Esophagus (tissue), 2 donors: ENCODE measurements around the gene FGGY. TPM values are rescaled to one million over a fixed set of nuclear protein-coding genes. Genes with fewer than 3 reads are reported as not detected.
A peak's percentile ranks its signal among the peaks of the same experiment; 100 is the strongest.

Source experiments
- H3K27ac ChIP-seq, 2 donors: one replicate each; pipeline ENCODE4 v1.5.1; 2013; ENCODE audit warnings: low read depth in 2 of 2, mild to moderate bottlenecking in 2 of 2, inconsistent platforms in 1 of 2, low read length in 1 of 2, moderate library complexity in 1 of 2
- H3K27me3 ChIP-seq, 2 donors: one replicate each; pipeline ENCODE4 v1.6.1; 2013; ENCODE audit warnings: low read length in 2 of 2, control low read depth in 1 of 2, mild to moderate bottlenecking in 1 of 2; ENCODE audit not compliant: insufficient read depth in 2 of 2, control insufficient read depth in 1 of 2
- H3K36me3 ChIP-seq, 2 donors: one replicate each; pipeline ENCODE4 v1.6.1; 2013; ENCODE audit warnings: low read length in 1 of 2; ENCODE audit not compliant: control insufficient read depth in 2 of 2, insufficient read depth in 2 of 2
- H3K4me1 ChIP-seq, 2 donors: one replicate each; pipeline ENCODE4 v1.6.1; 2013; ENCODE audit warnings: low read length in 1 of 2; ENCODE audit not compliant: control insufficient read depth in 2 of 2, insufficient read depth in 2 of 2
- H3K4me3 ChIP-seq, 2 donors: one replicate each; pipeline ENCODE4 v1.5.1; 2013; ENCODE audit warnings: low read length in 2 of 2, mild to moderate bottlenecking in 2 of 2, low read depth in 1 of 2, moderate library complexity in 1 of 2
- H3K9me3 ChIP-seq, 2 donors: one replicate each; pipeline ENCODE4 v1.6.1; 2013; ENCODE audit warnings: mild to moderate bottlenecking in 2 of 2, low read depth in 1 of 2, low read length in 1 of 2, moderate library complexity in 1 of 2; ENCODE audit not compliant: control insufficient read depth in 2 of 2, insufficient read depth in 1 of 2
- WGBS, 2 donors: extraction: QIAGEN DNeasy Blood & Tissue Kit; methylation state at CpG; one replicate each; pipeline ENCODE4 v1.1.7; 2013; 5-methylcytosine and 5-hydroxymethylcytosine counted together
- polyA plus RNA-seq, 2 donors: library from polyadenylated mRNA; stranded (reverse); fragments of 200-250 nt; gene quantifications; one replicate each; pipeline ENCODE4 v1.2.3, GENCODE V29; 2013
- donor health status: healthy with polysubstance abuse.
- donor health status: Bipolar disorder and iron deficiency.

FGGY gene
- polyA plus RNA-seq, 2 donors = 2.4 to 4.4 TPM

GRCh38 chr1:59368008-59368670 is 71.2 kb downstream of the FGGY start:
- peaks cover 0 to 3% of the 10 kb centered on the region in 2 donors for H3K4me1 ChIP-seq
- WGBS, 2 donors = 73 to 75% methylated on average over 5 of the region's 5 CpGs
- peak overlapping the region; percentile 29 to 45 for H3K27ac ChIP-seq
- no peaks in the 10 kb centered on the region for H3K27me3 ChIP-seq
- no peaks in the 10 kb centered on the region for H3K36me3 ChIP-seq
- H3K4me3 ChIP-seq = no peak overlapping the region
- no peaks in the 10 kb centered on the region for H3K9me3 ChIP-seq

- H3K27ac ChIP-seq = no peak overlapping the region
Measured at GRCh38 chr1:59375321-59376220, 78.7 kb downstream of the FGGY start.

GRCh38 chr1:59377350-59377904 is 80.5 kb downstream of the FGGY start:
- Histone ChIP-seq H3K4me1 (no peaks in the 10 kb centered on the region), H3K36me3 (no peaks in the 10 kb centered on the region), H3K9me3 (no peaks in the 10 kb centered on the region), H3K27ac (no peak overlapping the region), H3K4me3 (no peak overlapping the region), H3K27me3 (no peaks in the 10 kb centered on the region)
- WGBS, 2 donors = 95 to 96% methylated on average over 3 of the region's 3 CpGs

More at GRCh38 chr1:59375321-59376220, 78.7 kb downstream of the FGGY start:
- WGBS, 2 donors = 85 to 89% methylated on average over 6 of the region's 6 CpGs
- Histone ChIP-seq H3K4me1 (no peaks in the 10 kb centered on the region), H3K27me3 (no peaks in the 10 kb centered on the region), H3K9me3 (no peaks in the 10 kb centered on the region), H3K36me3 (no peaks in the 10 kb centered on the region), H3K4me3 (no peak overlapping the region)

- no peaks in the 10 kb centered on the region for H3K9me3 ChIP-seq
- no peak overlapping the region for H3K27ac ChIP-seq
- no peaks in the 10 kb centered on the region for H3K4me1 ChIP-seq
- H3K4me3 ChIP-seq = no peak overlapping the region
- WGBS, 2 donors = 74 to 79% methylated on average over 7 of the region's 7 CpGs
- no peaks in the 10 kb centered on the region for H3K36me3 ChIP-seq
- H3K27me3 ChIP-seq = no peaks in the 10 kb centered on the region
Measured at GRCh38 chr1:59378621-59379370, 81.9 kb downstream of the FGGY start.

- H3K27ac ChIP-seq = no peak overlapping the region
- no peaks in the 10 kb centered on the region for H3K4me1 ChIP-seq
- no peak overlapping the region for H3K4me3 ChIP-seq
- H3K9me3 ChIP-seq = no peaks in the 10 kb centered on the region
- H3K36me3 ChIP-seq = no peaks in the 10 kb centered on the region
- no peaks in the 10 kb centered on the region for H3K27me3 ChIP-seq
Measured at GRCh38 chr1:59379371-59379728, 82.5 kb downstream of the FGGY start.

- Histone ChIP-seq H3K4me1 (no peaks in the 10 kb centered on the region), H3K27ac (no peak overlapping the region), H3K36me3 (no peaks in the 10 kb centered on the region), H3K9me3 (no peaks in the 10 kb centered on the region), H3K4me3 (no peak overlapping the region), H3K27me3 (no peaks in the 10 kb centered on the region)
- WGBS, 2 donors = 58 to 71% methylated on average over 3 of the region's 3 CpGs
Measured at GRCh38 chr1:59383963-59384362, 87.1 kb downstream of the FGGY start.

GRCh38 chr1:59384443-59384842 is 87.5 kb downstream of the FGGY start:
- Histone ChIP-seq H3K4me1 (no peaks in the 10 kb centered on the region), H3K27me3 (no peaks in the 10 kb centered on the region), H3K4me3 (no peak overlapping the region), H3K9me3 (no peaks in the 10 kb centered on the region), H3K27ac (no peak overlapping the region), H3K36me3 (no peaks in the 10 kb centered on the region)
- 57 to 70% methylated on average over 1 of the region's 1 CpG for WGBS, 2 donors

- Histone ChIP-seq H3K27ac (no peak overlapping the region), H3K36me3 (no peaks in the 10 kb centered on the region)
- 88 to 95% methylated on average over 3 of the region's 3 CpGs for WGBS, 2 donors
Measured at GRCh38 chr1:59388191-59388590, 91.3 kb downstream of the FGGY start.

GRCh38 chr1:59389847-59390246 is 93.0 kb downstream of the FGGY start:
- H3K4me3 ChIP-seq = no peak overlapping the region
- no peaks in the 10 kb centered on the region for H3K9me3 ChIP-seq
- no peaks in the 10 kb centered on the region for H3K36me3 ChIP-seq
- H3K27ac ChIP-seq = no peak overlapping the region
- H3K27me3 ChIP-seq = no peaks in the 10 kb centered on the region
- H3K4me1 ChIP-seq = no peaks in the 10 kb centered on the region

More at GRCh38 chr1:59388191-59388590, 91.3 kb downstream of the FGGY start:
- H3K9me3 ChIP-seq = no peaks in the 10 kb centered on the region
- no peak overlapping the region for H3K4me3 ChIP-seq
- H3K4me1 ChIP-seq = no peaks in the 10 kb centered on the region
- H3K27me3 ChIP-seq = no peaks in the 10 kb centered on the region
